CD4-positive, alpha-beta T cell treated with Interleukin-17A for 4 hours (primary cell): Measurements from ENCODE around the gene SSR3.

Experiments used
- DNase-seq: peaks from one replicate; pipeline ENCODE4 v3.0.0-alpha.2; 2020; ENCODE audit warnings: mixed read lengths

The SSR3 gene

GRCh38 chr3:156535162-156535627 lies 19.7 kb downstream of the SSR3 start:
- DNase-seq, result no peak

- no peak for DNase-seq
Observed at GRCh38 chr3:156533205-156533604, 21.7 kb downstream of the SSR3 start.

- DNase-seq, result no peak
Observed at GRCh38 chr3:156532730-156533129, 22.2 kb downstream of the SSR3 start.

GRCh38 chr3:156530980-156531379 lies 23.9 kb downstream of the SSR3 start:
- no peak for DNase-seq

GRCh38 chr3:156527060-156527459 lies 27.9 kb downstream of the SSR3 start:
- DNase-seq, result no peak

- peak; percentile 13 for DNase-seq
Observed at GRCh38 chr3:156525808-156526207, 29.1 kb downstream of the SSR3 start.

GRCh38 chr3:156522673-156523072 lies 32.2 kb downstream of the SSR3 start:
- no peak for DNase-seq

GRCh38 chr3:156519758-156520162 lies 35.2 kb downstream of the SSR3 start:
- no peak for DNase-seq

- no peak for DNase-seq
Observed at GRCh38 chr3:156518726-156519125, 36.2 kb downstream of the SSR3 start.

GRCh38 chr3:156516961-156517360 lies 38.0 kb downstream of the SSR3 start:
- no peak for DNase-seq

GRCh38 chr3:156516284-156516683 lies 38.6 kb downstream of the SSR3 start:
- DNase-seq, result no peak

- DNase-seq, result no peak
Observed at GRCh38 chr3:156513619-156514018, 41.3 kb downstream of the SSR3 start.

GRCh38 chr3:156511987-156512677 lies 42.8 kb downstream of the SSR3 start:
- DNase-seq, result peak; percentile 23

- DNase-seq, result no peak
Observed at GRCh38 chr3:156509189-156510174, 45.4 kb downstream of the SSR3 start.

- DNase-seq, result no peak
Observed at GRCh38 chr3:156507285-156507684, 47.6 kb downstream of the SSR3 start.

GRCh38 chr3:156498307-156498706 lies 56.6 kb downstream of the SSR3 start:
- no peak for DNase-seq

- no peak for DNase-seq
Observed at GRCh38 chr3:156497326-156497725, 57.6 kb downstream of the SSR3 start.

- DNase-seq, result no peak
Observed at GRCh38 chr3:156495816-156496215, 59.1 kb downstream of the SSR3 start.

- no peak for DNase-seq
Observed at GRCh38 chr3:156493887-156494286, 61.0 kb downstream of the SSR3 start.

GRCh38 chr3:156492801-156493261 lies 62.1 kb downstream of the SSR3 start:
- DNase-seq, result no peak

- no peak for DNase-seq
Observed at GRCh38 chr3:156491192-156491591, 63.7 kb downstream of the SSR3 start.
